Esophagus squamous epithelium (tissue), 5 donors: ENCODE measurements around the gene CLTRN. TPM values are rescaled to one million over a fixed set of nuclear protein-coding genes. Genes with fewer than 3 reads are reported as not detected.

ENCODE experiments used
- DNase-seq: peaks from one replicate; lab custom pipeline; 2025; lab: John Stamatoyannopoulos, UW
- H3K27ac ChIP-seq, 4 donors: fragments of 200-600 bp; sonication (generic); one replicate each; pipeline ENCODE4 v1.5.1; 2016 to 2019; ENCODE audit warnings: mild to moderate bottlenecking in 1 of 4
- H3K27me3 ChIP-seq, 4 donors: fragments of 200-600 bp; sonication (generic); 1 replicate in 3 of 4; 2 replicates in 1 of 4; pipeline versions ENCODE4 v1.5.1 to v1.6.0; 2017 to 2021; ENCODE audit warnings: antibody characterized with exemption in 1 of 4
- H3K36me3 ChIP-seq, 3 donors: fragments of 200-600 bp; sonication (generic); one replicate each; pipeline ENCODE4 v1.5.1; 2016 to 2019
- H3K4me1 ChIP-seq, 3 donors: fragments of 200-600 bp; sonication (generic); one replicate each; pipeline ENCODE4 v1.5.1; 2017 to 2019
- H3K4me3 ChIP-seq, 4 donors: fragments of 200-600 bp; sonication (generic); 1 replicate in 3 of 4; 2 replicates in 1 of 4; pipeline ENCODE4 v1.5.1; 2016 to 2019; ENCODE audit warnings: mild to moderate bottlenecking in 2 of 4, moderate library complexity in 1 of 4
- H3K9me3 ChIP-seq, 3 donors: fragments of 200-600 bp; sonication (generic); one replicate each; pipeline ENCODE4 v1.5.1; 2016 to 2019
- POLR2A ChIP-seq, 4 donors: fragments of 450-650 bp; IDR thresholded peaks; one replicate each; pipeline ENCODE4 v1.6.1; 2017; ENCODE audit warnings: antibody characterized with exemption in 4 of 4, mild to moderate bottlenecking in 4 of 4, moderate library complexity in 3 of 4
- WGBS, 2 donors: methylation state at CpG; one replicate each; pipeline ENCODE4 v1.1.5; 2018; 5-methylcytosine and 5-hydroxymethylcytosine counted together
- intact Hi-C: fragments of 100-400 bp; cut with DNase I; formaldehyde crosslinking; loops from one replicate; pipeline ENCODE4 v1.15.0; 2022
- total RNA-seq, 4 donors: library from RNA; depleted of rRNA; stranded (reverse); fragments of >200 nt; gene quantifications; one replicate each; pipeline ENCODE4 v1.1.0, GENCODE V29; 2016
- TF ChIP-seq, protein P1 (sequence below), 6 experiments: fragments of 450-650 bp in 4 of 6; fragments of 200-600 bp in 2 of 6; sonication (generic) in 2 of 6; IDR thresholded peaks; one replicate each; pipeline ENCODE4 v1.5.1; 2016 to 2019; ENCODE audit warnings: antibody characterized with exemption in 6 of 6, mild to moderate bottlenecking in 4 of 6, moderate library complexity in 4 of 6
- donor health status: DM: yes; HTN: yes; CAD: no.

CLTRN gene
- total RNA-seq, 4 donors from 2014 or later, result 0.19 to 0.83 (median 0.22) TPM; not detected in 1

DNA sequence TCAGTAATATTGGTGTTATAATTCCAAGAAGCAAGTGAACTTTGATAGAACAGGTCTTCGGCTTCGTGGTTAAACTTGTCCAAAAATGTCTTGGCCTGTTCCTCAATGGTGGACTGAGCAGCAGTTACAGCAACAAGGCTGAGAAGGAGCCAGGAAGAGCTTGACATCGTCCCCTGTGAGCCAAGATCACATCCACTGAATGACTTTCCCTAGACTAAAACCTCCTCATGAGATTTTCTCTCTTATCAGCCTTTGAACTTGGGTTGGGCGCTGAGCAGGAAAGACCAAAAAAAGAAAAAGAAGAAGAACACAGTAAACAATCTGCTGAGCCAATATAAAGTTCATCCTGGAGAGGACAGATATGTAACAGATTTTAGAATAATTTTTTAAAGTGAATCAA is 63.9 kb downstream of the CLTRN start, which contains the start of gene ACE2:
ACE2 (minus strand) TSS at position 216 of the 400 bp plus-strand sequence; CDS start at position 167, 49 bp downstream.
- Histone ChIP-seq H3K4me1 (peaks cover 0 to under 1% (median 0%) of the 10 kb centered on the region in 3 donors), H3K9me3 (no peaks in the 10 kb centered on the region), H3K27me3 (no peaks in the 10 kb centered on the region), H3K4me3 (no peak within 1 kb of the TSS), H3K36me3 (no peaks in the 10 kb centered on the region), H3K27ac (peak within 1 kb of the TSS in 2 of 4 donors; percentile 42 to 51)
- TF ChIP-seq POLR2A (IDR thresholded peaks at IDR 0.05), result no peak
- TF ChIP-seq, protein P1, sequence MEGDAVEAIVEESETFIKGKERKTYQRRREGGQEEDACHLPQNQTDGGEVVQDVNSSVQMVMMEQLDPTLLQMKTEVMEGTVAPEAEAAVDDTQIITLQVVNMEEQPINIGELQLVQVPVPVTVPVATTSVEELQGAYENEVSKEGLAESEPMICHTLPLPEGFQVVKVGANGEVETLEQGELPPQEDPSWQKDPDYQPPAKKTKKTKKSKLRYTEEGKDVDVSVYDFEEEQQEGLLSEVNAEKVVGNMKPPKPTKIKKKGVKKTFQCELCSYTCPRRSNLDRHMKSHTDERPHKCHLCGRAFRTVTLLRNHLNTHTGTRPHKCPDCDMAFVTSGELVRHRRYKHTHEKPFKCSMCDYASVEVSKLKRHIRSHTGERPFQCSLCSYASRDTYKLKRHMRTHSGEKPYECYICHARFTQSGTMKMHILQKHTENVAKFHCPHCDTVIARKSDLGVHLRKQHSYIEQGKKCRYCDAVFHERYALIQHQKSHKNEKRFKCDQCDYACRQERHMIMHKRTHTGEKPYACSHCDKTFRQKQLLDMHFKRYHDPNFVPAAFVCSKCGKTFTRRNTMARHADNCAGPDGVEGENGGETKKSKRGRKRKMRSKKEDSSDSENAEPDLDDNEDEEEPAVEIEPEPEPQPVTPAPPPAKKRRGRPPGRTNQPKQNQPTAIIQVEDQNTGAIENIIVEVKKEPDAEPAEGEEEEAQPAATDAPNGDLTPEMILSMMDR (IDR thresholded peaks at IDR 0.05), result no peak
- WGBS, 2 donors, result 65 to 77% methylated on average over 4 of the region's 4 CpGs
- no peak for DNase-seq
- intact Hi-C loops, result no loop called here

DNA sequence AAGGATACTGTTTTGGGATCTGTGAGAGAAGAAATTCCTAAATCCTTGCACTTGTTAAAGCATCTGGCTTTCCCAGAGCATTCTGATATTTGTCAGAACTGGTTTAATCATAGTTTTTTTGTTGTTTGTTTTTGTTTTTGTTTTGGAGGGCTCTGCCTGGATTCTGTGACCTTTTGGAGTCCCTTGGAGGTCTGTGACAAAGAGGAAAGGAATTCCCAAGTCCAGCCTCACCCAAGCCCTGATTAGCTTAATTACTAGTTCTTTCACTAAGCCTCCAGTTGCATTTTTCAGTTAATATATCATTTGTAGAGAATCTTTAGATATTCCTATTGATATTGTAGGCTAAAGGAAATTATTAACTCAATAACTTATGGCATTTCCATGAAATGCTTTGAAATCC is 64.6 kb downstream of the CLTRN start:
- no peaks in the 10 kb centered on the region for H3K36me3 ChIP-seq
- no peaks in the 10 kb centered on the region for H3K9me3 ChIP-seq
- no peak for TF ChIP-seq POLR2A (IDR thresholded peaks at IDR 0.05)
- TF ChIP-seq, protein P1 (IDR thresholded peaks at IDR 0.05), result no peak
- DNase-seq, result no peak
- no peak overlapping the region for H3K27ac ChIP-seq
- no peak overlapping the region for H3K4me3 ChIP-seq
- H3K4me1 ChIP-seq, result no peaks in the 10 kb centered on the region
- H3K27me3 ChIP-seq, result no peaks in the 10 kb centered on the region
- intact Hi-C loops, result no loop called here

DNA sequence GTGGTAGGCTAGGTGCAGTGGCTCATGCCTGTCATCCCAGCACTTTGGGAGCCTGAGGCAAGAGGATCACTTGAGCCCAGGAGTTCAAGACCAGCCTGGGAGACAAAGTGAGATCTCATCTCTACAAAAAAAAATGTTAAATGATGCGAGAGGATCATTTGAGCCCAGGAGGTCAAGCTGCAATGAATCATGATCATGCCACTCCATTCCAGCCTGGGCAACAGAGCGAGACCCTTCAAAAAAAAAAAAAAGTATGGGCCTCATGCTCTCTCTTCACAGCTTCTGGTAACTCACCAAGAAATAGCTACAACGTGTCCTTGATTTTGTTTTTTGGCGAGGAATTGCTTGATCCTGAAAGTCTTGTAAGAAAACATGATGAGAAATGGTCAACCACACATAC is 65.1 kb downstream of the CLTRN start:
- H3K9me3 ChIP-seq, result no peaks in the 10 kb centered on the region
- no peak for DNase-seq
- H3K36me3 ChIP-seq, result no peaks in the 10 kb centered on the region
- intact Hi-C loops, result no loop called here
- H3K4me3 ChIP-seq, result no peak overlapping the region
- no peaks in the 10 kb centered on the region for H3K27me3 ChIP-seq
- WGBS, 2 donors, result 61 to 87% methylated on average over 3 to 4 of the region's 4 CpGs
- no peak overlapping the region for H3K27ac ChIP-seq
- H3K4me1 ChIP-seq, result no peaks in the 10 kb centered on the region
- TF ChIP-seq POLR2A (IDR thresholded peaks at IDR 0.05), result no peak
- TF ChIP-seq, protein P1 (IDR thresholded peaks at IDR 0.05), result no peak

DNA sequence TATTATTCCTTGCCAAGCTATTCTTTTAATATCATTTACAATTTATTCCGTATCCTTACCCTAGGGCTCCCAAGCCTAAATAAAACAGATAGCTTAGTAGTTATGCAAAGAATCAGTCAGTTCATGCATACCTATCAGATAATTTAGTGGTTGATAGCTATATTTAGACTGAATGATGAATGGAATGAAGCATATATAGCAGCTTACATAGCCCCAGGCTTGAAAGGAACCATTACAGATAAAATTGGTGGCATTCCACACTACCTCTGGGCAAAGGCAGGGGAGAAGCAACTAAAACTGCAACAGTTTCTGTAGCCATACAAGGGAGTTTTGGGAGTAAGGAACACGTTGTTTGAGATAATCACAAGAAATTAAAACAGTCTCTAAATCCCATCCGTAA is 66.6 kb downstream of the CLTRN start:
- Histone ChIP-seq H3K27ac (no peak overlapping the region), H3K9me3 (no peaks in the 10 kb centered on the region), H3K4me1 (no peaks in the 10 kb centered on the region), H3K36me3 (no peaks in the 10 kb centered on the region), H3K27me3 (no peaks in the 10 kb centered on the region), H3K4me3 (no peak overlapping the region)
- TF ChIP-seq, protein P1 (IDR thresholded peaks at IDR 0.05), result no peak
- no peak for TF ChIP-seq POLR2A (IDR thresholded peaks at IDR 0.05)
- 61 to 79% methylated on average over 3 of the region's 3 CpGs for WGBS, 2 donors
- intact Hi-C loops, result no loop called here
- no peak for DNase-seq

DNA sequence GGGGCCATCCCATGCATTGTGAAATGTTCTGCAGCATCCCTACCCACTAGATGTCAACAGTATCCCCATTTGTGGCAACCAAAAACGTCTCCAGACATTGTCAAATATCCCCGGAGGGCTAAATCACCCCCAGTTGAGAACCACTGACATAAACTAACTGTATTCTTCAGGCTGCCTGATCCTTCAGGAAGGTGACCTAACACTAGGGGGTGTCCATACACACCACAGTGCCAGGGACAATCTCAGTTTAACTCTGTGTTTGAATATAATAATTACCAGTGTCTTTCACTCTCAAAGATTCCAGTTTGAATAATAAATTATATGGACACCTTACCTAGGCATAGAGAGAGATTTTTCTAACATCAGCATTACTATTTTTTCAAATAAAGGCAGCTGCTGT is 70.2 kb downstream of the CLTRN start:
- TF ChIP-seq POLR2A (IDR thresholded peaks at IDR 0.05), result no peak
- TF ChIP-seq, protein P1 (IDR thresholded peaks at IDR 0.05), result peak in 1 of 6 experiments; percentile 36
- WGBS, 2 donors, result 20 to 33% methylated on average over 2 of the region's 2 CpGs

More for the DNA sequence above, 70.2 kb downstream of the CLTRN start:
- H3K4me3 ChIP-seq, result no peak overlapping the region
- no peak overlapping the region for H3K27ac ChIP-seq
- no peaks in the 10 kb centered on the region for H3K36me3 ChIP-seq
- H3K9me3 ChIP-seq, result no peaks in the 10 kb centered on the region
- no peaks in the 10 kb centered on the region for H3K4me1 ChIP-seq
- DNase-seq, result no peak
- no peaks in the 10 kb centered on the region for H3K27me3 ChIP-seq
- intact Hi-C loops, result no loop called here
